Transverse colon (tissue), 4 donors: ENCODE results near the gene NKX1-1.

ENCODE experiments used
- POLR2AphosphoS5 ChIP-seq, 3 donors: sonication (generic); formaldehyde crosslinking; IDR thresholded peaks; one replicate each; pipeline ENCODE4 v1.6.1; 2016; ENCODE audit warnings: antibody characterized with exemption in 3 of 3
- TF ChIP-seq, protein P1 (sequence below), 5 experiments: fragments of 200-600 bp in 3 of 5; fragments of 450-650 bp in 2 of 5; sonication (generic) in 3 of 5; IDR thresholded peaks; 1 replicate in 2 of 5; 2 replicates in 3 of 5; pipeline ENCODE4 v1.5.1; 2016 to 2017; ENCODE audit warnings: antibody characterized with exemption in 5 of 5, inconsistent platforms in 3 of 5, mild to moderate bottlenecking in 2 of 5, moderate library complexity in 1 of 5

DNA sequence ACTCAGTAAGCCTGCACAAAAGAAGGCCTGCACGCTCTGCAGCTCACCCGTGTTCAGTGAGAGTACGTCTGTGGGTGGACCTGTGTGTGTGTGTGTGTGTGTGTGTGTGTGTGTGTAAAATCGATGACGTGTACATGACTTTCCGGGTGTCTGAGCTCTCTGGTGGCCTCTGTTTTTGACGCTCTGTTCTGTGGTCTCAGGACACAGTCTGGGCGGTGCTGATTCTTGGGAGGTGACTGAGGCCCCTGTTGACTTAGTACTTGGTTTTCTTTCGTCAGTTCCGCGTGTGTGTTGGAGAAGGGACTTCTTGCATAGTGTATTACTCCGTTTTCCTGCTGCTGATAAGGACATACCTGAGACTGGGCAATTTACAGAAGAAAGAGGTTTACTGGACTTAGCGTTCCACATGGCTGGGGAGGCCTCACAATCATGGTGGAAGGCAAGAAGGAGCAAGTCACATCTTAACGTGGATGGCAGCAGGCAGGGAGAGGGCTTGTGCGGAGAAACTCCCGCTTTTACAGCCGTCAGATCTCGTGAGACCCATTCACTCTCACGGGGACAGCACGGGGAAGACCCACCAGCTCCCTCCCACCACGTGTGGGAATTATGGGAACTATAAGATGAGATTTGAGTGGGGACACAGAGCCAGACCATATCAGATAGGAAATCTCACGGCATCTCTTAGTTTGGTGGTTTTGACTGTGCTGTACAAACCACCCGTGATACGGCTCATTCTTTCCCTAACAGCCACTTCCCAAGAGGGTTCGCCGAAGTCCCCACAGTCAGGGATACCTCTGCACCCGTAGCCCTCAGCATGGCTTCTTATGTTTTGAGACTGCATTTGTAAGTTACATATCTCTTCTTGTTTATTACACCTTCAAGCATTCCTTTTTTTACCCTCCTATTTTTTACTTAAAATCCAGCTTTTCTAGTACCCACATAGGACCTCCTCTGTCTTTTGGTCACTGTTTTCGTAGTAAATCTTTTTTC is 34.8 kb downstream of the NKX1-1 start:
- no peak for TF ChIP-seq POLR2AphosphoS5 (IDR thresholded peaks at IDR 0.05)
- TF ChIP-seq, protein P1, sequence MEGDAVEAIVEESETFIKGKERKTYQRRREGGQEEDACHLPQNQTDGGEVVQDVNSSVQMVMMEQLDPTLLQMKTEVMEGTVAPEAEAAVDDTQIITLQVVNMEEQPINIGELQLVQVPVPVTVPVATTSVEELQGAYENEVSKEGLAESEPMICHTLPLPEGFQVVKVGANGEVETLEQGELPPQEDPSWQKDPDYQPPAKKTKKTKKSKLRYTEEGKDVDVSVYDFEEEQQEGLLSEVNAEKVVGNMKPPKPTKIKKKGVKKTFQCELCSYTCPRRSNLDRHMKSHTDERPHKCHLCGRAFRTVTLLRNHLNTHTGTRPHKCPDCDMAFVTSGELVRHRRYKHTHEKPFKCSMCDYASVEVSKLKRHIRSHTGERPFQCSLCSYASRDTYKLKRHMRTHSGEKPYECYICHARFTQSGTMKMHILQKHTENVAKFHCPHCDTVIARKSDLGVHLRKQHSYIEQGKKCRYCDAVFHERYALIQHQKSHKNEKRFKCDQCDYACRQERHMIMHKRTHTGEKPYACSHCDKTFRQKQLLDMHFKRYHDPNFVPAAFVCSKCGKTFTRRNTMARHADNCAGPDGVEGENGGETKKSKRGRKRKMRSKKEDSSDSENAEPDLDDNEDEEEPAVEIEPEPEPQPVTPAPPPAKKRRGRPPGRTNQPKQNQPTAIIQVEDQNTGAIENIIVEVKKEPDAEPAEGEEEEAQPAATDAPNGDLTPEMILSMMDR (IDR thresholded peaks at IDR 0.05) = no peak
